Heart left ventricle (tissue), 13 donors: Measurements from ENCODE around the gene DES.

Experiments
- CTCF ChIP-seq, 12 donors: fragments of 200-600 bp; sonication (generic) in 4 of 12; IDR thresholded peaks; one replicate each; pipeline versions ENCODE4 v1.5.0 to v1.8.0; 2018 to 2022; ENCODE audit warnings: antibody characterized with exemption in 12 of 12, mild to moderate bottlenecking in 5 of 12
- POLR2A ChIP-seq, 2 donors: fragments of 450-650 bp; IDR thresholded peaks; one replicate each; pipeline ENCODE4 v1.6.1; 2017; ENCODE audit warnings: antibody characterized with exemption in 2 of 2, mild to moderate bottlenecking in 2 of 2, moderate library complexity in 2 of 2
- donor health status: ischemic (EF 13 %, LVEDD 7.1; RV severe dilation, severe dysfunction).
- donor health status: DM: no; HTN: yes; CAD: no.
- donor health status: DM: no; HTN: no; CAD: no.
- donor health status: ischemic (EF 25% LVEDD 6.9; RV normal size, moderate dysfunction).
- donor health status: ischemic (EF 25% LVEDD 5.7; RV mildly dilated, moderate dysfunction).
- donor health status: ischemic (EF 35%, LVEDD 5.7; RV mildly dilated, moderate dysfunction).
- donor health status: nonischemic (EF 11% LVEDD 7.7; RV severe dilation, severe dysfunction).
- donor health status: DM: yes; HTN: yes; CAD: no.
- donor health status: PGD.
- donor health status: ischemic (EF 29% LVEDD 5.4; RV normal size, mild dysfunction).
- donor health status: nonischemic (EF 23%, LVEDD 6.1; RV moderate dilation, normal function).

GRCh38 chr2:219447242-219448098, 29.3 kb downstream of the DES start:
- TF ChIP-seq CTCF (IDR thresholded peaks at IDR 0.05) (no peak), POLR2A (IDR thresholded peaks at IDR 0.05) (no peak)
